Adrenal gland (tissue), 5 donors: ENCODE data around the gene STIM1.

Experiments used
- CTCF ChIP-seq, 6 experiments: fragments of 450-650 bp in 4 of 6; fragments of 200-600 bp in 2 of 6; sonication (generic) in 1 of 6; IDR thresholded peaks; 1 replicate in 5 of 6; 2 replicates in 1 of 6; pipeline versions ENCODE4 v1.5.1 to v1.8.0; 2016 to 2021; ENCODE audit warnings: antibody characterized with exemption in 6 of 6, mild to moderate bottlenecking in 2 of 6, moderate library complexity in 1 of 6
- POLR2A ChIP-seq, 2 donors: fragments of 450-650 bp; IDR thresholded peaks; one replicate each; pipeline ENCODE4 v1.6.1; 2017; ENCODE audit warnings: antibody characterized with exemption in 2 of 2, mild to moderate bottlenecking in 2 of 2, moderate library complexity in 1 of 2
- donor health status: DM: no; HTN: no; CAD: no.

- TF ChIP-seq CTCF (IDR thresholded peaks at IDR 0.05) (no peak), POLR2A (IDR thresholded peaks at IDR 0.05) (no peak)
These were observed 247.8 kb downstream of the STIM1 start for GRCh38 chr11:4103269-4103668.
